ENCODE measurements around the gene MEGF9.

GRCh38 chr9:120741701-120742100 is 27.4 kb upstream of the MEGF9 start:
- TF ChIP-seq POLR2A (IDR thresholded peaks at IDR 0.05; ENCODE audit: low read depth, low read length) (no peak), EZH2 (IDR thresholded peaks at IDR 0.05; ENCODE audit: borderline replicate concordance, low read depth, low read length, severe bottlenecking) (no peak), MYC (IDR thresholded peaks at IDR 0.05; ENCODE audit: low read depth, low read length) (no peak), FOS (IDR thresholded peaks at IDR 0.05; ENCODE audit: borderline replicate concordance, insufficient read depth, low read length) (peak; percentile 39), POLR2AphosphoS5 (IDR thresholded peaks at IDR 0.05; ENCODE audit: insufficient read depth, low read depth, low read length) (peak; percentile 34), JUN (IDR thresholded peaks at IDR 0.05; ENCODE audit: borderline replicate concordance, insufficient read depth, insufficient read length, low read depth) (peak; percentile 56)
- TF ChIP-seq, protein P1, sequence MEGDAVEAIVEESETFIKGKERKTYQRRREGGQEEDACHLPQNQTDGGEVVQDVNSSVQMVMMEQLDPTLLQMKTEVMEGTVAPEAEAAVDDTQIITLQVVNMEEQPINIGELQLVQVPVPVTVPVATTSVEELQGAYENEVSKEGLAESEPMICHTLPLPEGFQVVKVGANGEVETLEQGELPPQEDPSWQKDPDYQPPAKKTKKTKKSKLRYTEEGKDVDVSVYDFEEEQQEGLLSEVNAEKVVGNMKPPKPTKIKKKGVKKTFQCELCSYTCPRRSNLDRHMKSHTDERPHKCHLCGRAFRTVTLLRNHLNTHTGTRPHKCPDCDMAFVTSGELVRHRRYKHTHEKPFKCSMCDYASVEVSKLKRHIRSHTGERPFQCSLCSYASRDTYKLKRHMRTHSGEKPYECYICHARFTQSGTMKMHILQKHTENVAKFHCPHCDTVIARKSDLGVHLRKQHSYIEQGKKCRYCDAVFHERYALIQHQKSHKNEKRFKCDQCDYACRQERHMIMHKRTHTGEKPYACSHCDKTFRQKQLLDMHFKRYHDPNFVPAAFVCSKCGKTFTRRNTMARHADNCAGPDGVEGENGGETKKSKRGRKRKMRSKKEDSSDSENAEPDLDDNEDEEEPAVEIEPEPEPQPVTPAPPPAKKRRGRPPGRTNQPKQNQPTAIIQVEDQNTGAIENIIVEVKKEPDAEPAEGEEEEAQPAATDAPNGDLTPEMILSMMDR (IDR thresholded peaks at IDR 0.05; ENCODE audit: extremely low read depth in 1 of 2, insufficient read depth in 1 of 2, low read depth in 1 of 2, low read length in 2 of 2): no peak
- TF ChIP-seq, protein P2, sequence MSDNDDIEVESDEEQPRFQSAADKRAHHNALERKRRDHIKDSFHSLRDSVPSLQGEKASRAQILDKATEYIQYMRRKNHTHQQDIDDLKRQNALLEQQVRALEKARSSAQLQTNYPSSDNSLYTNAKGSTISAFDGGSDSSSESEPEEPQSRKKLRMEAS (IDR thresholded peaks at IDR 0.05; ENCODE audit: insufficient read depth, insufficient read length): no peak
